ENCODE data around the gene HOXB5.
A peak's percentile ranks its signal among the peaks of the same experiment; 100 is the strongest.

Gene HOXB5

DNA sequence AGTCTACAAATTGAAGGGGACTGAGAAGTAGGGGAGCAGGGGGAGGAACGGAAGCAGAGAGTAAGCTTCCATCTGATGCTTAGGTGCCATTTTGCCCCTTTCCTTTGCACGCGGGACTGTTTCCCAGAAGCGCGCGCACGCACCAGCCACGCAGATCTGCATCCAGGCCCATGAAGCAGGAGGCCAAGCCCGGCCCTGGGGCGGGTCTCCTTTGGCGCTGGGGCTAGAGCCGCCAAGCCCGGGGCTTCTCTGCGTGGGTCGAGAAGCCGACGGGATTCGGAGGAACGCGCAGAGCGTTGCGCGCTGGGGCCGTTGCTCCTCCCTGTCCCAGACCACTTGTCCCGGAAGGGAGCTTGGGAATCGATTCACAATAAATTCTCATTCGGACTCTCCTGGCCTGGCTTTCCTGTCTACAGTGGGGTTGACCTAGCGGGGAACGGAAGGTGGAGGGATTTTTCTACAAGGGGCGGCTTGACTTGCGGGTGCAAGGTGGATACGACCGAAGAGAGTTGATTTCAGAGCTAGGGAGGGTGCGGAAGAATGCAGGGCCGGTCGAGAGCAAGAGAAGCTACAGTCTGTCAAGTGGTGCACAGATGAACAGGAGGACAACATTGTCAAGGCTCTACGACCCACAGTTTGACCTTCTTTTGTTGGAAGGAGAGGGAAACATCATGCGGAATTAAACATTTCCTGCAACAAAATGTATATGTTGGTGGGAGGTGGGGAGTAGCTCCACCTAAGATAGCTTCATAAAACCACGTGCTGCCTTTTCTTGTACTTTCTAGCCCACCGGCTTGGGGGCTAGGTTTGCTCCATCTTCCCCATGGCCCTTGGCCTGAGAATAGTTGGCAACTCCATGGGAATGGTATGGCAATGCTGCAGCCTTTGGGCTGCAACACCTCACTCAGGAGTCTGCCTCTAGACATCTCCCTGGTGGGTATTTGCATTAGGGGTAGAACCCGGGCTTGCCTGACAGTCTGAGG, 28.1 kb upstream of the HOXB5 start:
- peak overlapping the region; percentile 83 for H3K9ac ChIP-seq (ENCODE audit: low read length)
- peaks cover 14% of the 10 kb centered on the region; the same call in 1 of the 2 replicates for H3K4me1 ChIP-seq (ENCODE audit: control insufficient read depth, insufficient read depth, low read length)
- H3K4me3 ChIP-seq (ENCODE audit: low read depth, low read length) = peak overlapping the region; percentile 19; the same call in 1 of the 2 replicates
- no peak overlapping the region for H3K27ac ChIP-seq (ENCODE audit: low read depth, low read length)
- H3K9me3 ChIP-seq (ENCODE audit: control insufficient read depth, insufficient read depth, low read depth, low read length) = no peaks in the 10 kb centered on the region
- peaks cover 100% of the 10 kb centered on the region for H3K27me3 ChIP-seq (ENCODE audit: control insufficient read depth, insufficient read depth, low read length)
- no peaks in the 10 kb centered on the region for H3K36me3 ChIP-seq (ENCODE audit: control insufficient read depth, insufficient read depth, low read length)

DNA sequence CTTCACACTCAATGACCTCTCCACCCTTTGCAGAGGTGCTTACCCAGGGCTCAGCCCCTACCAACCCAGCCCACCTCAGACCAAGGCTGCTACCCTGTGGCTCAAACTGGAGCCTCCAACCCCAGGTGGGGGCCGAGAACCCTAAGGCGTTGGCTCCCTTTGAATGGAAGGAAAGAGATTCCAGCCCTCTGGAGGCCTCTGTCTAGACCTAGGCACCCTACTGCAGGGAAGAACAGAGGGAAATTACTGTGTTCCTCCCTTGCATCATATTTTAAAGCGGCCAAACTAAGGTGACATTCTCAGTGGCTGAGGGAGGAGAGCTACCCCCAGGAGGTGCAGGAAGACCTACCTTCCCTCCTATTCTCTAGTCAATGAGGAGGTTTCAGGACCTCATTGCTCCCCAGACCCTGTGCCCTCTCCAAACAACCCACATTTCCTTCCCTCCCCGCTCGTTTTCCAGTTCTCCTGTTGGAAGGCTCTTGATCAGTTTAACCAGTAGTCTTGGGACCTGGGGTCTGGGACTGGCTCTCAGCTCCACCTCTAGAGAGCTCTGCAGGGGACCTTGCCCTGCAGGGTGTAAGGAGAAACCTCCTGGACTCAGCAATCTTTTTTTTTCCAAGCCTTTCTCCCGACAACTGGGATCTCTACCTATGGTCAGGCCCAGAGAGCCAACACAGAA, 27.0 kb upstream of the HOXB5 start:
- H3K27me3 ChIP-seq (ENCODE audit: control insufficient read depth, insufficient read depth, low read length) = peaks cover 100% of the 10 kb centered on the region
- no peak overlapping the region; the same call in 1 of the 2 replicates for H3K27ac ChIP-seq (ENCODE audit: low read depth, low read length)
- H3K4me3 ChIP-seq (ENCODE audit: low read depth, low read length) = peak overlapping the region; percentile 32; the same call in 1 of the 2 replicates
- H3K9me3 ChIP-seq (ENCODE audit: control insufficient read depth, insufficient read depth, low read depth, low read length) = no peaks in the 10 kb centered on the region
- peak overlapping the region; percentile 87 for H3K9ac ChIP-seq (ENCODE audit: low read length)
- H3K4me1 ChIP-seq (ENCODE audit: control insufficient read depth, insufficient read depth, low read length) = peaks cover 13% of the 10 kb centered on the region; the same call in 1 of the 2 replicates
- H3K36me3 ChIP-seq (ENCODE audit: control insufficient read depth, insufficient read depth, low read length) = no peaks in the 10 kb centered on the region

DNA sequence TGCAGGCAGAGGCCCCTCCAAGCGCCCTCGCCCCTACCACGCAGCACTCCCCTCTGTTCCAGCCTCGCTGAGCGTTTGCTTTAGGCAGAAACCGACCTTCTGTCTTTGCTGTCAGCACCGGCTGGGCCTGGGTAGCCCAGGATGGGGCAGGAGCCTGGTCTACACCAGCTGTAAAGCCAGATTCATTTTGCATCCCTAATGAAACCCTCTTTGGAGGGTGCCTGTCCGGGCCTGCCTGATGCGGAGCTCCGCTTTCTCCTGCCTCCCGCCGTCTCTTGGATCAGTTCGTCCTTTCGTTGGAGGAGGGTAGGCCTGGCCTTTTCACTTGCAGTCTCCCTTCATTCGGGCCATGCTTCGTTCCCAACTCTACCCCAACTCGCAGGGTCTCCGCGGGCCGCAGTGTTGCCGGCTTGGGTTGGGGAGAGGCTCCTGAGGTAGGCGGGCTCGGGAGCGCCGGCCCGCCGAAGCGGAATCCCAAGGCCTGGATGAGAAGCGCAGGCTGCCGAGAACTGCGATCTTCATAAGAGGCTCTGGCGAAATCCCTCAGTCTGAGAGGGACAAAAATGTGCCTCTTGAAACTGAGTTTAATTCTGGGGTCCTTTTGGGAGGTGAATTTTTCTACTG, 26.4 kb upstream of the HOXB5 start:
- Histone ChIP-seq H3K4me3 (ENCODE audit: low read depth, low read length) (peak overlapping the region; percentile 32; the same call in 1 of the 2 replicates), H3K27ac (ENCODE audit: low read depth, low read length) (no peak overlapping the region; the same call in 1 of the 2 replicates), H3K9ac (ENCODE audit: low read length) (peak overlapping the region; percentile 87), H3K36me3 (ENCODE audit: control insufficient read depth, insufficient read depth, low read length) (no peaks in the 10 kb centered on the region), H3K27me3 (ENCODE audit: control insufficient read depth, insufficient read depth, low read length) (peaks cover 100% of the 10 kb centered on the region), H3K4me1 (ENCODE audit: control insufficient read depth, insufficient read depth, low read length) (peaks cover 13% of the 10 kb centered on the region; the same call in 1 of the 2 replicates), H3K9me3 (ENCODE audit: control insufficient read depth, insufficient read depth, low read depth, low read length) (no peaks in the 10 kb centered on the region)

DNA sequence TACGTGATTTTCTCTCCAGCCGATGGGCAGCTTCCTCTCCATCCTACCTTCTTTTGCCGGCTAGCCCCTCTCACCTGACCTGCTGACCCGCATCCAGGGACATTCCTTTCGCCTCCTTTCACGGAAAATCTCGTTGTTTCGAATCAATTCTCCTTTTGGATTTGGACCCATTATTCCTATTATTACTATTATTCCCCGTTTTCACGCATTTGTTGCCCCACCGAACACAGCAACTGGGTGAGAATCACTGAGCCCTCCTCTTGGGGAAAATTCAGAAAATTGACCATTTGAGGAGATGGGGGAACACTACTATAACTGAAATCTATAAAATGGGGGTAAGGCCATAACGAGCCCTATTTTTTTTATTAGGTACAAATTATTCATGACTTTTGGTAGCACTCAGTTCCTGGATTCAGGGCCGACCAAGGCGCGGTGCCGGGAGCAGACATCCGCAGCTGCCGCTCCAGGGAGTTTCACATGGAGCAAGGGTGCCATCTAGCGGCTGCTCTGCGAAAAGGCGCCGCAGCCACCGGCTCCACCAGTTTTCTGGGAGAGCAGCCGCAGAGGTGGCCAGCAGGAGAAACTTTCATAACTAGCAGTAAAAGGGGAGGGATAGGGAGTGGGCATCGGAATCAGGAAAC, 24.8 kb upstream of the HOXB5 start:
- Histone ChIP-seq H3K9me3 (ENCODE audit: control insufficient read depth, insufficient read depth, low read depth, low read length) (no peaks in the 10 kb centered on the region), H3K9ac (ENCODE audit: low read length) (peak overlapping the region; percentile 67), H3K4me1 (ENCODE audit: control insufficient read depth, insufficient read depth, low read length) (peaks cover 13% of the 10 kb centered on the region; the same call in 1 of the 2 replicates), H3K27ac (ENCODE audit: low read depth, low read length) (no peak overlapping the region; the same call in 1 of the 2 replicates), H3K36me3 (ENCODE audit: control insufficient read depth, insufficient read depth, low read length) (no peaks in the 10 kb centered on the region), H3K4me3 (ENCODE audit: low read depth, low read length) (peak overlapping the region; percentile 39; the same call in 1 of the 2 replicates), H3K27me3 (ENCODE audit: control insufficient read depth, insufficient read depth, low read length) (peaks cover 99% of the 10 kb centered on the region)

DNA sequence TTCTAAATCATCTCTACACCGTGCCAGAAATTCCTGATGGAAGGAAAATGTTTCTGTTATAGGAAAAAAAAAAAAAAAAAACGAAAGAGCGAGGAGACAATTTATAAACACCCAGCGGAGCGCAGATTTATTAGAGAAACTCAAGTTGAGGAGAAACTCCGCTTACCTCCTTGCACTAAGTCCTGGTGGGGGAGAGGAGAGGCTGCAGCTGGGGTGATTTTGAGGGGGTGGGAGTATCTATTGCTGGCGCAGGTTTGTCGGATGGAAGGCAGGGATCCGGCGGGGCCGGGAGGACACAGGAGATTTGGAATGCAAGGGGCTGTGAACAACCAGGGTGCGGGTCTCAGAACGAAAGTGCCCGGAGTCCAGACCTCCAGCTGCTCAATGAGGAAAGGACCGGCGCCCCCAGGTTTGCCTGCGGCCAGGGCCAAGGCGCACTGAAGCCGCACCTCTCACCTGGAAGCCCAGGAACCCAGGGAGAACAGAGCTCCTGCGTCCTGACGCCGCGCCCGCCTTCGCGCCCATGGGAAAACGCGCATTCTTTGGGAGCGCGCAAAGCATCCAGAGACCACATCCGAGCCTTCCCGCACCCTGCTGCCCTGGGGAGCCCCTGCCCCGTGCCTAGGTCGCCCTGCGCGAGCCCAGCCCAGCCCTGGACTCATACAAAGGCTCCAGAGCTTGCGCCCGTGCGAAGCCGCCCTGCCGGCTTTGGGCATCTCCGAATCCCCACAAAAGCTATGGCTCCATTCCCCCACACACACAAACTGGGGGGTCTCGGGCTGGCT, 24.1 kb upstream of the HOXB5 start:
- H3K4me3 ChIP-seq (ENCODE audit: low read depth, low read length) = peak overlapping the region; percentile 39; the same call in 1 of the 2 replicates
- H3K27ac ChIP-seq (ENCODE audit: low read depth, low read length) = no peak overlapping the region; the same call in 1 of the 2 replicates
- H3K9ac ChIP-seq (ENCODE audit: low read length) = peak overlapping the region; percentile 67
- no peaks in the 10 kb centered on the region for H3K36me3 ChIP-seq (ENCODE audit: control insufficient read depth, insufficient read depth, low read length)
- H3K4me1 ChIP-seq (ENCODE audit: control insufficient read depth, insufficient read depth, low read length) = peaks cover 14% of the 10 kb centered on the region
- no peaks in the 10 kb centered on the region for H3K9me3 ChIP-seq (ENCODE audit: control insufficient read depth, insufficient read depth, low read depth, low read length)
- peaks cover 99% of the 10 kb centered on the region for H3K27me3 ChIP-seq (ENCODE audit: control insufficient read depth, insufficient read depth, low read length)

DNA sequence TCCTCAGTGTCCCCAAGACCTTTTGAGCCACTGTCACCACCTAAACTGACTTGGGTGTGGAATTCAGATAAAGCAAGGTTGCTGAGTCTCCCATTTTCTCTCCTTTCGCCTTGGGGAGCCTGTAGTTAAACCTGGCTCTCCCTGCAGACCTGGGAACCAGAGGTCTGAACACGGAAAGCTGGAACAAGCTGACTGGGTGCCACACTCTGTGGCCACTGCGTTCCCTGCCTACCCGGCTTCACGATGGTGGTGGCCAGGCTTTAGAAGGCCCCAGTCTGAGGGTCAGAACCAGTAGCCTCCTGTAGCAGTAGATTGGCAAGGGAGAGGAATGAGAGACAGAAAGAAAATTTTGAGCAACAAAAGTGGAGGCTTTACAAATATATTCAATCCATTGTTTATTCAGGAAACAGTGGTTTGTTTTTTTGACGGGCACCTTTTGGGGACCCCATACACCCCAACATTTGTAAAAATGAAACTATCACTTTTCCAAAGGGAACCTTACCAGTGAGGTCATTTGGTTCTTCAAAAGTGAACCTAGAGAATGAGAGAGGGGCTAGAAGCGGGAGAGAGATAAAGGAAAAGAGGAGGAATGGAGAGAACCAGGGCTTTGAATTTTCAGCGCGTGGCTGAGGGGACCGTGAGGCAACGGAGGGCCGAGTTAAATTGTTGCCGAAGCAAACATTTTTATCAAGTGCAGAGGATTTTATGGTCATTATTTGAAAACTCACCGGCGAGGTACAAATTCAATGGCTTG, 23.3 kb upstream of the HOXB5 start:
- peak overlapping the region; percentile 39; the same call in 1 of the 2 replicates for H3K4me3 ChIP-seq (ENCODE audit: low read depth, low read length)
- peak overlapping the region; percentile 67 for H3K9ac ChIP-seq (ENCODE audit: low read length)
- H3K4me1 ChIP-seq (ENCODE audit: control insufficient read depth, insufficient read depth, low read length) = peaks cover 18% of the 10 kb centered on the region
- H3K27ac ChIP-seq (ENCODE audit: low read depth, low read length) = no peak overlapping the region; the same call in 1 of the 2 replicates
- H3K9me3 ChIP-seq (ENCODE audit: control insufficient read depth, insufficient read depth, low read depth, low read length) = no peaks in the 10 kb centered on the region
- H3K36me3 ChIP-seq (ENCODE audit: control insufficient read depth, insufficient read depth, low read length) = no peaks in the 10 kb centered on the region
- H3K27me3 ChIP-seq (ENCODE audit: control insufficient read depth, insufficient read depth, low read length) = peaks cover 99% of the 10 kb centered on the region

DNA sequence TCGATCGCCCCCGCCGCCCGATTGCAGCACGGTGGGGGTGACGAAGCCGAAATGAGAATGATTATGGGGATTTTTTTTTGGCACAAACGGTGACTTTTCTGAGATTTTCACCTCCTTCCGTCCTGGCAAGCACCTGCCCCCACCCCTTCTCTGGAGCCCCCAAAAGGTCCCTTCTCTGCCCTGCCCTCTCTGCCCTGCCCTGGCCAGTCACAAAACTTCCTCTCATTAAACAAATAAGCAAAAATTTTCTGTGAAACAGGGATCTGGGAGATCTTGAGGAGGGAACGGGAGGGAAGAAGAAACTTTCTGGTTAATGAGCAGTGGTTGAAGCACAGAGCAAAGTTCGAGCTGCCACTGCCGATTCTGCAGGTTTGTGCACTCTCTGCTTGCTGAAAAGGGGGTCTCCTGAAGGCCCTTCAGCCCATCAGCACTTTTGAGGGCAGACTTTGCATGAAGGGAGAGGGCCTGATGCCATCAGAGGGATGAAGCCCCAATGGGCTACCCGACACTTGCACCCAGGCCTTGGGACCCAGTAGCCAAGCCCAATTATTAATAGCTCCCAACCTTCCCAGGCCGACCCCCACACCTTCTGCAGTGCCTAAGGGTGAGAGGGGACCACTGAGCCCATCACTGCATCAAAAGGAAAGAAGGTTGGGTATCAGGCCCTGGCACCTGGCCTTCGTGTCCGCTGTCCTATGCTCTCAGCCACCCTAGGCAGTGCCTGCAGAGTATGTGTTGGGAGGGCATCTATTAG, 22.6 kb upstream of the HOXB5 start:
- H3K4me3 ChIP-seq (ENCODE audit: low read depth, low read length) = peak overlapping the region; percentile 27; the same call in 1 of the 2 replicates
- H3K27me3 ChIP-seq (ENCODE audit: control insufficient read depth, insufficient read depth, low read length) = peaks cover 99% of the 10 kb centered on the region
- no peak overlapping the region; the same call in 1 of the 2 replicates for H3K27ac ChIP-seq (ENCODE audit: low read depth, low read length)

DNA sequence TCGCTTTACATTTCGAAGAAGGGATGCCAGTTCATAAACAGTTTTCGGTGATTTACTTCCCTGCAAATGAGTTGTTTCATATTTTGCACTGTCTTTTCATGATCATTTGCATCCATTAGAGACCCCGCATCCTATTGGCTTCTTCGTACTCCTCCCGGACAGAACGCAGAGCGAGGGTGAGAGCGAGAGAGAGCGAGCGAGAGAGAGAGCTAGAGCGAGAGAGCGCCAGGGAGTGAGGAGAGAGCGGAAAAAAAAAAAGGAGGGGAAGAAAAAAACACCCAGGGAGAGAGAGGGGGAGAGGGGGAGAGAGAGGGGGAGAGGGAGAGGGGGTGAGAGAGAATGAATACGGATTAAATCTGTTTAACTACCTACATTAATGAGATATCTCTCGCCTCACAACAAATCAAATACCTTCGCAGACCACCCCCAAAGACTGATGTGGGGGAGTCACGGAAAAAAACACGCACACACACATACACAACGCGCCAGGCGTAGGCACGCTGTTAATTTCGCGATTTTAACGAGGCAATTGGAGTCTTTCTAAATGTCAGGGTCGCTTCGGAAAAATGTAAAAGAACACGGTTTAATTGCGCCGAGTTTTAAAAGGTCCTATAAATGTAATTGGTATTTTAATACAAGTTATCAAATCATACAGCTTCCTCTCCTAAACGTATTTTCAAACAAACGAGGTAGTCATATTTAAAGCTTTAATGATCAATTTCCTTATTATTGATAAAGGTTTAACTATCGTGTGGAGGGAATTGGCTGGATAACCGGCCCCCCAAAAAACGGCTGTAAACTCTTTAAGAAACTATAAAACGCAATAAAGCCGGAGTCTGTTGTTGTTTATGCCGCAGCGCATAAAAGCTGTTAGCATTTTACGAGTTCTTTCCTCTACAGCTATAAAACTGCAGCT, 21.7 kb upstream of the HOXB5 start, which contains the start of gene HOXB8:
HOXB8 (minus strand) TSS at position 246 of the 916 bp plus-strand sequence. CDS start 588 bp downstream, outside the sequence.
- Histone ChIP-seq H3K4me3 (ENCODE audit: low read depth, low read length) (peak within 1 kb of the TSS; percentile 52), H3K9me3 (ENCODE audit: control insufficient read depth, insufficient read depth, low read depth, low read length) (no peaks in the 10 kb centered on the region), H3K27me3 (ENCODE audit: control insufficient read depth, insufficient read depth, low read length) (peaks cover 99% of the 10 kb centered on the region), H3K36me3 (ENCODE audit: control insufficient read depth, insufficient read depth, low read length) (no peaks in the 10 kb centered on the region), H3K27ac (ENCODE audit: low read depth, low read length) (peak within 1 kb of the TSS; percentile 18; the same call in 1 of the 2 replicates), H3K9ac (ENCODE audit: low read length) (peak within 1 kb of the TSS; percentile 94), H3K4me1 (ENCODE audit: control insufficient read depth, insufficient read depth, low read length) (peaks cover 17% of the 10 kb centered on the region)

More for the DNA sequence above, 22.6 kb upstream of the HOXB5 start:
- Histone ChIP-seq H3K9me3 (ENCODE audit: control insufficient read depth, insufficient read depth, low read depth, low read length) (no peaks in the 10 kb centered on the region), H3K36me3 (ENCODE audit: control insufficient read depth, insufficient read depth, low read length) (no peaks in the 10 kb centered on the region), H3K9ac (ENCODE audit: low read length) (peak overlapping the region; percentile 67), H3K4me1 (ENCODE audit: control insufficient read depth, insufficient read depth, low read length) (peaks cover 21% of the 10 kb centered on the region)
